ENCODE measurements around the gene MGAT5B.
A peak's percentile ranks its signal among the peaks of the same experiment; 100 is the strongest.
"Not testable (repeated sequence)": the region's sequence is repeated elsewhere in the genome, so short reads cannot be mapped to it uniquely, and the experiment has no call there.

MGAT5B gene

DNA sequence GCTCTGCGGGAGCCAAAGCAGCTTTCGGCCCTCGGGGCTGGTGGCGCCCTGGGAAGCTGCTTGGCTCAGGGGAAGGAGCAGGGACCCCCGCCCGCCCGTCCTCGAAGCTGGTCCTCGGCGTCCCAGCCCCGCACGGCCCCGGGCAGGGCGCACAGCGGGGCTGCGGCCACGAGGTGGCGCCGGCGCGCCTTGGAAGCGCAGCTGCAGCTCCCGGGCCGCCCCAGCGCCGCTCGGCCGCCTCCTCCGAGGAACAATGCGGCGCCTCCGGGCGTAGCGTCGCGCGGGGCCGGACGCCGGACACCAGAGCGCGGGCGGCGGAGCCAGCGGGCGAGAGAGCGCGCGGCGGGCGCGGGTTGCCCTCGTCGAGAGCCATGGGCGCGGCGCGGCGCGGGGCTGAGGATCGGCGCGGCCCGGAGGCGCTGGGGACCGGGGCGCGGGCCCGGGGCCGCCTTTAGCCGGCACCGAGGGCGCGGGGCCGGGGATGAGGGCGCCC lies at the start of gene MGAT5B:
MGAT5B (plus strand) TSS at position 229 of the 493 bp plus-strand sequence. CDS start 626 bp downstream, outside the sequence.
- peak; percentile 15 to 71 for DNase-seq (ENCODE audit: low read depth in 2 of 2)

DNA sequence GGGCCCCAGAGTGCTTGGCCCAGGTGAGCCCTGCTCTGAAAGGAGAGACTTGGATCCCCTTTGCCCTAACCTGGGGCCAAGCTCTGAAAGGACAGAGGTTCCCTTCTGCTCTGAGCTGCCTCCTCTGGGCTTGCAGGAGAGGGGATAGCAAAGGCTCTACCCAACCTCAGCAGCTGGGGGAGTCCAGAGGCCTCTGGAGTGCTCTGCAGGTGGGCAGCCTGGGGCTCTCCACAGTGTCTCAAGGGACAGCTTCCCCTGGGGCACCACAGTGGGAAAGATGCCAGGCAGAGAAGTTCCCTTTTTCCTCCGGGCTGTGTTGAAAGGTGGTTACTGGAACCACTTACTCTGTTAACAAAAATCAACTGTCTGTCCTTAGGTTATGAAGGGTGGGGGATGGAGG lies 48.2 kb upstream of the MGAT5B start:
- no peak for DNase-seq (ENCODE audit: low read depth in 2 of 2)

DNA sequence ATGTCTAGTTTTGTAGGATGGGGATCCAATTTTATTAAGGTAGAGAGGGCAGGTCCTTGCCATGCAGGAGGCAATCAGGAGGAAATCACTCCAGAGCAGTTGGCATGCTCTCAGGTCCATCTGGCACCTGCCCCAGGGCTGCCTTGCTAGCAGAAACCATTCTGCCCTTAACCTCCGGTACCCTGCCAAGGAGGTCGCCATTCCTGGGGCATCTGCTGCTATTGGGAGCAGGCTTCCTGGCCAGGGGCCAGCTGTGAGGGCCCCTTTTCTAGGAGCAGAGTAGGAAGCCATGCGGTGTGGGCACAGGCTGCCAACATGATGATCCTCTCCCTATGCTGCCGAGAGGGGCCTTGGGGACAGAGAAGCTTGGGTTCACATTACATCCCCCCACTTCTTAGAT lies 47.6 kb upstream of the MGAT5B start:
- no peak for DNase-seq (ENCODE audit: low read depth in 2 of 2)

- DNase-seq (ENCODE audit: low read depth in 2 of 2) = no peak
Measured at GRCh38 chr17:76822184-76822778, 45.9 kb upstream of the MGAT5B start.

DNA sequence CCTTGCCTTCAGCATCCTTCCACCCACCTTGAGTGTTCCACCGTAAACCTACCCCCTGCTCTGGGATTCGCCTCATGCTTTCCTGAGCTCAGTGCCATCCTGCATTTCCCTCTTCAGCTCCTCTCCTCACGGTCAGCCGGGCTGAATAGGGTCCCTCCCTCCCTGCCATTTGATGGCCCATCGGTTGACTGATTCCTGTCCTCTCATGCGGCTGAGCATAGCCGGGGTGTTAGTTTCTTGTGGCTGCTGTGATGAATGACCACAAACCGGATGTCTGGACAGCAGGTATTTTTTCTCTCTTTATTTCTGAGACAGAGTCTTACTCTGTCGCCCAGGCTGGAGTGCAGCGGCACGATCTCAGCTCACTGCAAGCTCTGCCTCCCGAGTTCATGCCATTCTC lies 44.1 kb upstream of the MGAT5B start:
- DNase-seq (ENCODE audit: low read depth in 2 of 2) = no peak

DNA sequence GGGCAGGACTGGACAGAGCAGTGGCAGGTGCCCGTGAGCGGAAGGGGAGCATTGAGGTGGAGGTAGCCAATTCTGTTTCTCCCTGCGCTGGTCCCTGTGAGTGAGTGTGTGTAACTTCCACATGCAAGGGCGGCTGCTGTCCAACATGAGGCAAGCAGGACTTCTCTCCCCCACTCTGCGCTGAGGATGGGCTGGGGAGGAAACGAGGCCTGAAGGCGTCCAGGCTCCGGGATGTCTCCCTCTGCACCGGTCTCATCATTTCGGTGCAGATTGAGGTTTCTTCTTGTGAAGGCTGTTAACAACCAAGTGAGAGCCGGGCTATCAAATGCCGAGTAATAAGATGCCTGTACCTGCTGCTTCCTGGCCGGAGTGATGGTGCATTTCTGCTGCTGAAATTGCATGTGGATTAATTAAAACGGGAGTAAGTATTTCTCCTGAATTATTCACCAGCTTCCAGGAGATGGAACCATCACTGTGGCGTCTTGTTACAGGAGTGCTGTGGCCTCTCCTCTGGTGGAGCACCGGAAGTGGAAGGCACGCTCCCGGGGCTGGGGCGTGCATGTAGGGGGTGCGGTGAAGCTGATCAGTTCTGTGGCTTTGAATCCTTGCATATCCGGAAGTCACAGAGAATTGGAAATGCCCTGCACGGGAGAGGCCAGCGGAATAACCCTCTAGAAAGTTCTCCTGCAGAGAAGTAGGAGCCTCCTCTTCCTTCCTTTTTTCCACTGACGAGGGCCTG lies 41.7 kb upstream of the MGAT5B start:
- no peak for DNase-seq (ENCODE audit: low read depth in 2 of 2)

GRCh38 chr17:76827736-76828135 lies 40.5 kb upstream of the MGAT5B start:
- DNase-seq (ENCODE audit: low read depth in 2 of 2) = no peak

- DNase-seq (ENCODE audit: low read depth in 2 of 2) = no peak
Measured at GRCh38 chr17:76830987-76831715, 37.1 kb upstream of the MGAT5B start.

GRCh38 chr17:76833034-76833644 lies 35.1 kb upstream of the MGAT5B start:
- no peak for DNase-seq (ENCODE audit: low read depth in 2 of 2)

DNA sequence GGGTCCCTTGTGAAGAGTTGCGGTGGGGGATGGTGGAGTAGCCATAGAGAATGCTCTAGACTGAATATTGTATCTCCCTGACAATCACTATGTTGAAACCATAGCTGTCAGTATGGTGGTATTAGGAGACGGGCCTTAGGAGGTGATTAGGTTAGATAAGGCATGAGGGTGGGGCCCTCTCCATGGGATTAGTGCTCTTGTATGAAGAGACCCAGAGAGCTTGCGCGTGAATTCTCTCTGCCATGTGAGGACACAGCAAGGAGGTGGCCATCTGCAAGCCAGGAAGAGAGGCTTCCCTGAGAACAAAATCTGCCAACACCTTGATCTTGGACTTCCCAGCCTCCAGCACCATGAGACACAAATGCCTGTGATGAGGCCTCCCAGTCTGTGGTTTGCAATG lies 34.5 kb upstream of the MGAT5B start:
- no peak for DNase-seq (ENCODE audit: low read depth in 2 of 2)

DNA sequence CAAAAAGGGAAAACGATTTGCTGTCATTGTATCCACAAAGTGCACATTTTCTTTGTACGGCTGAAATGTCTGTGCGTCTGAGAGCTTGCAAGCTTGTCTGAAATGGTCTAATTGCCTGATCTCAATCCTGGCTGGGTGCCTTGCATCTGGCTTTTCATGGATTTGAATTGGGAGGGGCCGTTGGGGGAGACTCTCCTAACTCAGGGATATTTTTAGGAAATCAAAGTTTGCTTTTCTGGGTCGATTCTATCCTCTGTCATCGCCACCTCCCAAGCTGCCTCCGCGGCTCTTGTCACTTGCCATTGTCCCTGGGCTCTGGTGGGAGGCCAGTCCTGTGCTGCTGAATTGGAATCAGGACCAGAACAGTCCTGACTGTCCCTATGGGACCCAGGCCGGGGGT lies 33.3 kb upstream of the MGAT5B start:
- DNase-seq (ENCODE audit: low read depth in 2 of 2) = no peak

- no peak for DNase-seq (ENCODE audit: low read depth in 2 of 2)
Measured at GRCh38 chr17:76840443-76840767, 27.8 kb upstream of the MGAT5B start.

DNA sequence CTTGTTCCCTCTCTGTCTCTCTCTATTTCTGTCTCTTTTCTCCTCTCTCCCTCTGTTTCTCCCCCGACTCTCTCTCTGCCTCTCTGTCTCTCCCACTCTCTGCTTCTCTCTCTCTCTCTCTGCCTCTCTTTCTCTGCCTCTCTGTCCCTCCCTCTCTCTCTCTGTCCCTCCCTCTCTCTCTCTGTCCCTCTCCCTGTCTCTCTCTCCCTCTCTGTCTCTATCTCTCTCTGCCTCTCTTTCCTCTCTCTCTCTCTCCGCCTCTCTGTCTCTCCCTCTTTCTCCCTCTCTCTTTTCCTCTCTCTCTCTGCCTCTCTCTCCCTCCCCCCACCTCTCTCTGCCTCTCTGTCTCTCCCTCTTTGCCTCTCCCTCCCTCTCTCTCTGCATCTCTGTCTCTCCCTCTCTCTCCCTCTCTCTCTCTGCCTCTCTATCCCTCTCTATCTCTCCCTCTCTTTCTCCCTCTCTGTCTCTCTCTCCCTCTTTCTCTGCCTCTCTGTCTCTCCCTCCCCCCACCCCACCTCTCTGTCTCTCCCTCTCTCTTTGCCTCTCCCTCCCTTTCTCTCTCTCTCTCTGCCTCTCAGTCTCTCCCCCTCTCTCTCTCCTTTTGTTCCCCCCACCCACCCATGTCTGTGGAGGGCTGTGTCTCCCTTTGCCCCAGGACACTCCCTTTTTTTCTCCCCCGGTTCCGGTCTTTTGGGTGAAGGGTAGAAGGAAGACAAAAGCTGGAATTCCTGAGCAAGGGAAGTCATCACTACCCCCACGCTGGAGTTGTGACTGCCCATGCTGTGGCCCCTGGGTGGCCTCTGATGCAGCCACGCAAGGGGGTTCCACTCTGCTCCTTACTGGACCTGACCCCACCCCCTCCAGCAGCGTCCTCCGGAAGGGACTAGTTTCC lies 27.1 kb upstream of the MGAT5B start:
- no peak for DNase-seq (ENCODE audit: low read depth in 2 of 2)

DNA sequence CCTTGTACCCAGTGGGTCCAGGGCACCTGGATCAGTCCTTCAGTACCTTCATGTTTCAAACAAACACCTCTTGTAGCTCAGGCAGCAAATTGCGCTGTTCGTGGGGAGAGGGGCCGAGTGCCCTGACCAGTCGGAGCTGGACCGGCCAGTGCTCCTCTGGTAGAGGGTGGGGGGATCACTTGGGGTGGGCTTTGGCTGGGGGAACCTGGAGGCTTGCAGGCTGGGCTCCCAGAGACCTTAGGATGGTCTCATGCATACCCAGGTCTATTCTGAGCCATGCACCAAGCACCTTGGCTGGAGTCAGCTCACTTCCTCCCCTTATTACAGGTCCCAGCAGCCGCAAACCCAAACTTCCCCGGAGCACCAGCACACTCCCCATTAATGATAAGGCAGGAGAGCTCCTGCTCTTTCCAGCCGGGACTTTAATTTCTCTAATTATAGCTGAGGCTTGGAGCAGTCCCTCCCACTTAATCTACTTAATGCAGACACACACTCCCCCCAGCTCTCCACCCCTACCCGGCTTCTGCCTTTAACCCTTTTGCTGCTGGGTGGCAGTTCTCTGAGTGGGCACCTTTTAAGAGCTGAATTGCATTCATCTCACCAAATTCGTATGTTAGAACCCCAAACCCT lies 26.3 kb upstream of the MGAT5B start:
- no peak for DNase-seq (ENCODE audit: low read depth in 2 of 2)

GRCh38 chr17:76843068-76843467 lies 25.1 kb upstream of the MGAT5B start:
- not testable (repeated sequence) for DNase-seq (ENCODE audit: low read depth in 2 of 2)

- DNase-seq (ENCODE audit: low read depth in 2 of 2) = no peak
Measured at GRCh38 chr17:76843703-76844484, 24.3 kb upstream of the MGAT5B start.

- no peak for DNase-seq (ENCODE audit: low read depth in 2 of 2)
Measured at GRCh38 chr17:76844485-76844829, 23.7 kb upstream of the MGAT5B start.

GRCh38 chr17:76844846-76845245 lies 23.4 kb upstream of the MGAT5B start:
- DNase-seq (ENCODE audit: low read depth in 2 of 2) = no peak

DNA sequence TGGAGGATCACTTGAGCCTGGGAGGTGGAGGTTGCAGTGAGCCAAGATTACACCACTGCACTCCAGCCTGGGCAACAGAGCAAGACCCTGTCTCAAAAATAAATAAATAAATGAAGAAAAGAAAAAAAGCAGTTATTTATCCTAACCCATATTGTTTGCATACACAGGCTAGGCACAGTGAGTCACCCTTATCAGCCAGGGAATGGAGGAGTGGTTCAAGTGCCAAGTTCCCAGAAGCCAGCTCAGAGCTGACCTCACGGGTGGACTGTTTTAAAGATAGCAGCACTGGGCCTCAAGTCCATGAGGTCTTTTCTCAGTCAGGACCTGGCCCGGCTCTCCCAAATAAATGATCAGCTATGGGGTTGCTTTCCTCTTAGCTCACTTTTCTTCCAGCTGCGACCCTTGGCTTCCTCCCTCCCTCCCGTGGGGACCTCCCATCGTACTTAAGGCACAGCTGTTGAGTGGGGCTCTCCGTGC lies 22.6 kb upstream of the MGAT5B start:
- no peak for DNase-seq (ENCODE audit: low read depth in 2 of 2)

DNA sequence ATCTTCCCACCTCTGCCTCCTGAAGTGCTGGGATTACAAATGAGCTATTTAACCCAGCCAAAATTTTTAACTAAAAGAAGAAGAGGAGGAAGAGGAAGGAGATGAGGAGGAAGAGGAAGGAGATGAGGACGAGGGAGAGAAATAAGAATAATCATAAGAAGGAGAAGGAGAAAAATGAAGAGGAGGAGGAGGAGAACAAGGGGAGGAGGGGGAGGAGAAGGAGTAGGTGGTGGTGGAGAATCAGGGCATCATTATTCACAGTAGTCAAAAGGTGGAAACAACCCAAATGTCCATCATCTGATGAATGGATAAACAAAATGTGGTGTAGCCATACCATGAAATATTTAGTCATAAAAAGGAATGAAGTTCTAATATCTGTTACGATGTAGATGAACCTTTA lies 21.2 kb upstream of the MGAT5B start:
- DNase-seq (ENCODE audit: low read depth in 2 of 2) = no peak
